ENCODE data around the gene RPS8.

- no peak for TF ChIP-seq POLR2A (IDR thresholded peaks at IDR 0.05)
- TF ChIP-seq, protein P1, sequence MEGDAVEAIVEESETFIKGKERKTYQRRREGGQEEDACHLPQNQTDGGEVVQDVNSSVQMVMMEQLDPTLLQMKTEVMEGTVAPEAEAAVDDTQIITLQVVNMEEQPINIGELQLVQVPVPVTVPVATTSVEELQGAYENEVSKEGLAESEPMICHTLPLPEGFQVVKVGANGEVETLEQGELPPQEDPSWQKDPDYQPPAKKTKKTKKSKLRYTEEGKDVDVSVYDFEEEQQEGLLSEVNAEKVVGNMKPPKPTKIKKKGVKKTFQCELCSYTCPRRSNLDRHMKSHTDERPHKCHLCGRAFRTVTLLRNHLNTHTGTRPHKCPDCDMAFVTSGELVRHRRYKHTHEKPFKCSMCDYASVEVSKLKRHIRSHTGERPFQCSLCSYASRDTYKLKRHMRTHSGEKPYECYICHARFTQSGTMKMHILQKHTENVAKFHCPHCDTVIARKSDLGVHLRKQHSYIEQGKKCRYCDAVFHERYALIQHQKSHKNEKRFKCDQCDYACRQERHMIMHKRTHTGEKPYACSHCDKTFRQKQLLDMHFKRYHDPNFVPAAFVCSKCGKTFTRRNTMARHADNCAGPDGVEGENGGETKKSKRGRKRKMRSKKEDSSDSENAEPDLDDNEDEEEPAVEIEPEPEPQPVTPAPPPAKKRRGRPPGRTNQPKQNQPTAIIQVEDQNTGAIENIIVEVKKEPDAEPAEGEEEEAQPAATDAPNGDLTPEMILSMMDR (IDR thresholded peaks at IDR 0.05): no peak
These were observed 12.2 kb downstream of the RPS8 start for GRCh38 chr1:44787506-44787905.
